HG03103 (cell line): ENCODE measurements around the gene WDR88.
A peak's percentile ranks its signal among the peaks of the same experiment; 100 is the strongest.
"Not testable (repeated sequence)": the region's sequence is repeated elsewhere in the genome, so short reads cannot be mapped to it uniquely, and the experiment has no call there.

ENCODE experiments used
- ATAC-seq: cut with Tn5 transposase; IDR thresholded peaks from one replicate; pipeline ENCODE4 v1.9.1; 2021; ENCODE audit warnings: low read depth; ENCODE audit not compliant: unreplicated experiment

The WDR88 gene

DNA sequence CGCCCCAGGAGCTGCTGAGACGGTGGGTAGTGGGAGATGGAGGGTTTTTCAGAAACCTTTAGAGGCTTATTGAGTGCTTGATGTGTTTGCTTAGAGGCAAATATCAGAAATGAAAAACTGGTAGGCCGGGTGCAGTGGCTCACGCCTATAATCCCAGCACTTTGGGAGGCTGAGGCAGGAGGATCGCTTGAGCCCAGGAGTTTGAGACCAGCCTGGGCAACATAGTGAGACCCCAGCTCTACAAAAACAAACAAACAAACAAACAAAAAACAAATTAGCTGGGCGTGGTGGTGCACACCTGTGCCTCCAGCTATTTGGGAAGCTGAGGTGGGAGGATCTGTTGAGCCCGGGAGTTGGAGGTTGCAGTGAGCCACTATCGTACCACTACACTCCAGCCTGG is 5.2 kb upstream of the WDR88 start:
- not testable (repeated sequence) for ATAC-seq

DNA sequence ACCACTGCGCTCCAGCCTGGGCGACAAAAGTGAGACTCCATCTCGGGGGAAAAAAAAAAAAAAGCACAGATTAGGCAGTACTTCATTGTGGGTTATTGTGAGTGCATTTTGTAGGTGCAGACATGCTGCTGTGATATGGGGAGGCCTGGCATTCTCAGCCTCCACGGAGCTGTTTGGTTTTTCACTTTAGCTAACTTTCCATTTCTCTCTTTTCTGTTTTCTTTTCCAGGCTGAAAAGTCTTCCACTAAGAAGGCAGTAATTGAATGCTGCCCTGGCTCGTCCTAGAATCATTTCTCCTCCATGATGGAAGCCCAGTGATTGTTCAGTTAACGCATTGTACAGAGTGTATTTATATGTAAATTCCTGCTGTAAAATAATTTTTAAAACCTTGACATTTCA is 2.0 kb upstream of the WDR88 start:
- ATAC-seq = no peak

DNA sequence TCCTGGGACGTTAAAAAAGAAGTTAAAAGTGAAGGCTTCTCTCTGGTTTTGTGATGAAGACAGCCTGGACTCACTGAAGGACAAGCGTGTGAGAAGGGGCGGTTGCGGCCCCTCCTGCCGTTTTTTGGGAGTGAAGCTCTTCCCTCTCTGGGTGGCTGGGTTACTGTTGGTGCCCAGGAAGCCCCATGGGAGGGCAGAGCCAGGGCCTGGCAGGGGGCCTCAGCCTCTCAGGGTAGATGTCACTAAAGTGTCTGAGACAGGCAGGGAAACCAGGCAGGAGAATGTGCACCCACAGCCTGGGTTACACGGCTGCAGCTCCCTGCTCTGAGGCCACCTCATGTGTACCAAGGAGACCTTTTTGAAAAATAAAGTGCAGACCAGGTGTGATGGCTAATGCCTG is 1.5 kb upstream of the WDR88 start:
- ATAC-seq = no peak

DNA sequence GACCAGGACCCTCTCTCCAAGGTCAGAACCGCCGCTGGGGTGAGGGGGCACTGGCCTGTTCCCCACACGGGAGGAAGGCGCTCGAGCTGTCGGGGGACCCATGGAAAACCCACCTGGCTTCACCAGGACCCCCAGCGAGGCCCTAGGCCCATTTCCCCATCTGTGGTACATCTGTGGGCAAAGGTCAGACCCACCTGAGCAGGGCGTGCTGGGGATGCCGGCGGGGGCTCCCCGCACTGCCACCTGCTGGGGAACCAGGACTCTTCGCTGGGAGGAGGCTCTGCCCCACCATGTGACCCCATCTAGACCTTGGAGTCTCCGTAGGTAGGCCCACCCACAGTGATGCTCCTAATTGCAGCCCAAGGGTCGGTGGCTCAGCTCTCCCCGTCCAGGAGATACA is 511 bp downstream of the WDR88 start:
- ATAC-seq = no peak

DNA sequence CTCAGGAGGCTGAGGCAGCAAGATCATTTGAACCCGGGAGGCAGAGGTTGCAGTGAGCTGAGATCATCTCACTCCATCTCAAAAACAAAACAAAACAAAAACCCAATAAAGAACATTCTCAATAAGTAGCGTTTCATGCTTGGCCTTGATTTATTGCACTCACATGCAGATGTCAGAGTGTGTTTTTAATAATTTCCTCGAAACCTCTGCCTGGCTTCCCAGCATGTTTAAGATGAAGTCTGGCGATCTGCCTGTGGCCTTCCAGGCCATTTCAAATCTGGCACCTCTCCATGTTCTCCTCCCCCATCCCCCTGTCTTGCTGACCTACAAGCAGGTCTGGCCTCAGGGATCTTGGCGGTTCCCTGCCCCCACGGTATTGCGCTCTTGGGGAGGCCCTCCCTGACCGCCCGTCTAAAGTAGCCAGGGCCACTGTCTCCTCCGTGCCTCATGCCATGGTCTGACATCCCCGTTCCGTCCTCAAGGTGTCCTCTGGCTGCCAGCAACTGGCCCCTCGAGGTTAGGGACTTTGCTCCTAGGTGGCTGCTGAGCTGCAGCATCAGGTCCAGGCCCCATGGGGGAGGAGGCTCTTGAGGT is 1.6 kb downstream of the WDR88 start:
- ATAC-seq = no peak

DNA sequence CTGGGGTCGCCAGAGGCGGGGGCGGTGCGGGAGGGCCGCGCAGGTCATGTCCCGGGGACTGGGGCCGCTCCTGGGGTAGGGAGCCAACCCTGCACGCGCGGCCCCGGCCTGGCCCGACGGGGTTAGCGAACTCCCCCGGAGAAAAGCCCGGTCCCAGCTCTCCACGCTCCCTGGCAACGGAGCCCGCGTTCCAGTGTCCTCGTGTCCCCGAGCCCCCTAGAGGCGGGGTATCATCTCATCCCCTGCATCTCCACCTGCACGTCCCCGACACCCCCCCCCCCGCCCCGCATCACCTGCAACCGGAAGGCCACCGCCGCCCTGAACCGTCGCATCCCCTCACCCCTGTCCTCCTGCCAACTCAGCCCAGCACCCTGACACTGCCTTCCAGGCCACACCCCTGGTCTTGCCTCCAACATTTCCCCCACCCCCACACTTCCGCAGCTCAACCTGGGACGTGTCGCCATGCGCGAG is 2.7 kb downstream of the WDR88 start:
- ATAC-seq = no peak

DNA sequence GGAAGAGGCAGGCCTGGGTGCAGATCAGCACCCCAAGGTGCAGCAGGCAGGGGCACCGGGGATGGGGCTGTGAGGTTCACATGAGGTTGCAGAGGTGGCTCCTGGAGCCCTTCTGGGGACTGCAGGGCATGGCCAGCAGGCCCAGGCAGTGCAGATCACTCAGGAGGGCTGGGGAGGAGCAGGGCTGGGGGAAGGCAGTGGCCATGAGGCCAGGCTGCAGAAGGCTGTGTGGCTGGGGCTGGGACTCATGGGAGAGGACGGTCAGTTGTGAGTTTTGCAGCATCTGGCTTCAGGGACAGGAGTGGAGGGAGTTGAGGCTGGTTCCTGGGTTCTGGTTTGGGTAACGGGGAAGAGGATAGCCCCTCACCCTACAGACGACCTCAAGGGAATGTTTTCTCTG is 7.3 kb downstream of the WDR88 start:
- no peak for ATAC-seq

DNA sequence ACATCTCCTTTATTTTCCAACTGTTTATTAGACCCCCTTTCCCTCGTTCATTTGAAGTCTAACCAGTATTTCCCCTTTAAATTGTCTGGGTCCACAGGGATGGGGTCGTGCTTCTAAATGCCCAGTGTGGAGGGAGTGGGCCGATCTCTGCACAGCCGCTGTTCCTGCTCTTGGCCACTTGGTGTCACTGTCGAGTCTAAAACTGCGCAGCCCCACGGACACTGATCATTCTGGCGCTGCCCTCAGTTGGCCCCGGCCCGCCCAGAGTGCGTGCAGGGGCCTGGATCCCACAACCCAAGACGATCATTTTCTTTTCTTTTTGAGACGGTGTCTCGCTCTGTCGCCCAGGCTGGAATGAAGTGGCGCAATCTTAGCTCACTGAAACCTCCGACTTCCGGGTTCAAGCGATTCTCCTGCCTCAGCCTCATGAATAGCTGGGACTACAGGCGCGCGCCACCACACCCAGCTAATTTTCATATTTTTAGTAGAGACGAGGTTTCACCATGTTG is 12.0 kb downstream of the WDR88 start:
- ATAC-seq = peak; percentile 65

DNA sequence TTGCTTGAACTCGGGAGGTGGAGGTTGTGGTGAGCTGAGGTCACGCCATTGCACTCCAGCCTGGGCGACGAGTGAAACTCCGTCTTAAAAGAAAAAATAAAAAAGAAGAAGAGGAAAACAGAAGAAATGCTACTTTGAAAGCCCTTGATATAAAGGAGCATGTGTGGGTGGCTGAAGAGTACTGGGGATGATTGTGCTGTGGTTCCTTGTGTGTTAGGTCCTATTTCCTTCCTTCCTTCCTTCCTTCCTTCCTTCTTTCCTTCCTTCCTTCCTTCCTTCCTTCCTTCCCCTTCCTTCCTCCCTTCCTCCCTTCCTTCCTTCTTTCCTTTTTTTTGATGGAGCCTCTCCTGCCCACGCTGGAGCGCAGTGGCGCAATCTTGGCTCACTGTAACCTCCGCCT is 14.3 kb downstream of the WDR88 start:
- no peak for ATAC-seq

DNA sequence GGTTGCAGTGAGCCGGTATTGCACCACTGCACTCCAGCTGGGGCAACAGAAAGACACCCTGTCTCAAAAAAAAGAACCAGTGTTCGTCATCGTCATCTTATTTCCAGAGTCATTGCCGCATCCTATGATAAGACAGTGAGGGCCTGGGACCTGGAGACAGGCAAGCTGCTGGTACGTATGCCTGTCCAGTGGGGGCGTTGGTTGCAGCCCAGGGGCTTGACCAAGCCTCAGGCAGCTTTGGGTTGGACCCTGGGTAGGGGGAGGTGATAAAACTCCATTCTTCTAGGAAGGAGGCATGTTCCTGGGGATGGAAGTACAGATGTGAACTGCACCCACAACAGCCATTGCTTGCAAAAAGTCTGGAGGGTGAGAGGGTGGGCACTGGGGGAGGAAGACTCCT is 15.6 kb downstream of the WDR88 start:
- ATAC-seq = no peak

DNA sequence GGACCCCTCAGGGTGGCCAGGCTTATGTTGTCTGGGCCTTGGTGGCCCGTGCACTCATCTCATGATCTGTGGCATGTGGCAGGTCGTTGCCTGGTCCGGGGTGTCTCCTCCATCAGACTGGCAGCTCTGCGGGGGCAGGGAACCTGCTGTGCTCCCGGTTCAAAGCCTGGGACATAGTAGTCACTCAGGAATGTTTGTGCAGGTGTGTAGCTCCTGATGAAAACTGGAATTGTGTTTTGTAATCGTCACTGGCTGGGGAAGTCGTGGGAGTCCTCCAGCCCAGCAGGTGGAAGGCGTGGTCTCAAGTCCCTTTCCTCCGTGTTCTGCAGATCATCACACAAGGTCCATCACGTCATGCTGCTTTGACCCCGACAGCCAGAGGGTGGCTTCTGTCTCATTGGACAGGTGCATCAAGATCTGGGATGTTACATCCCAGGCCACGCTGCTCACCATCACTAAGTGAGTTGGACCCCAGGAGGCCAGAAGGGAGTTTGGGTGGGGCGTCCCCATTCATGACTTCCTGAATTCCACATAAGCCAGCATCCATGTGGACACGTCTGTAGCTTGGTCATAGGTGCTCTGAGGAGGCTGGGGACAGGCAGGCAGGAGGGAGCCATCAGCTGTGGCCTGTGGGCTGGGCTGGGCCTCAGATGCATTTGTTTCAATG is 19.1 kb downstream of the WDR88 start:
- no peak for ATAC-seq

DNA sequence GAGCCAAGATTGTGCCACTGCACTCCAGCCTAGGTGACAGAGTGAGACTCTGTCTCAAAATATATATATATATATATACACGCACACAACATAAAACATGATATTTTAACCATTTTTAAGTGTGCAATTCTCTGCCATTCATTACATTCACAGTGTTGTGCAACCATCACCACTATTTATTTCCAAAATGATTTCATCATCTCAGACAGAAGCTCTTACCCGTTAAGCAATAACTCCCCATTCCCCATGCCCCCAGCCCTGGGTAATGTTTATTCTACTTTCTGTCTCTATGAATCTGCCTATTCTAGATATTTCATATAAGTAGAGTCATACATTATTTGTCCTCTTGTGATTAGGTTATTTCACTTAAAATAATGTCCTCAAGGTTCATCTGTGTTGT is 20.3 kb downstream of the WDR88 start:
- no peak for ATAC-seq

DNA sequence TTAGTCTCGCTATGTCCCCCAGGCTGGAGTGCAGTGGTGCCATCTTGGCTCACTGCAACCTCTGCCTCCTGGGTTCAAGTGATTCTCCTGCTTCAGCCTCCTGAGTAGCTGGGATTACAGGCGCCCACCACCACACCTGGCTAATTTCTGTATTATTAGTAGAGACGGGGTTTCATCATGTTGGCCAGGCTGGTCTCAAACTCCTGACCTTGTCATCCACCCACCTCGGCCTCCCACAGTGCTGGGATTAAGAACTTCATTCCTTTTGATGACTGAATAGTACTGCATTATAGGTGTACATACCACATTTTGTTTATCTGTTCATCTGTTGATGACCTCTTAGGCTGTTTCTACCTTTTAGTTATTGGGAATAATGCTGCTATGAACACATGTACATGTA is 20.7 kb downstream of the WDR88 start:
- not testable (repeated sequence) for ATAC-seq

DNA sequence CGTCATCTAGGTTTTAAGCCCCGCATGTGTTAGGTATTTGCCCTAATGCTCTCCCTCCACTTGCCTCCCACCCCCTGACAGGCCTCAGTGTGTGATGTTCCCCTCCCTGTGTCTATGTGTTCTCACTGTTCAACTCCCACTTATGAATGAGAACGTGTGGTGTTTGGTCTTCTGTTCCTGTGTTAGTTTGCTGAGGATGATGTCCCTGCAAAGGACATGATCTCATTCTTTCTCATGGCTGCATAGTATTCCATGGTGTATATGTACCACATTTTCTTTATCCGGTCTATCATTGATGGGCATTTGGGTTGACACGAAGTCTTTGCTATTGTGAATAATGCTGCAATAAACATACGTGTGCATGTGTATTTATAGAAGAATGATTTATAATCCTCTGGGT is 22.4 kb downstream of the WDR88 start:
- ATAC-seq = not testable (repeated sequence)

DNA sequence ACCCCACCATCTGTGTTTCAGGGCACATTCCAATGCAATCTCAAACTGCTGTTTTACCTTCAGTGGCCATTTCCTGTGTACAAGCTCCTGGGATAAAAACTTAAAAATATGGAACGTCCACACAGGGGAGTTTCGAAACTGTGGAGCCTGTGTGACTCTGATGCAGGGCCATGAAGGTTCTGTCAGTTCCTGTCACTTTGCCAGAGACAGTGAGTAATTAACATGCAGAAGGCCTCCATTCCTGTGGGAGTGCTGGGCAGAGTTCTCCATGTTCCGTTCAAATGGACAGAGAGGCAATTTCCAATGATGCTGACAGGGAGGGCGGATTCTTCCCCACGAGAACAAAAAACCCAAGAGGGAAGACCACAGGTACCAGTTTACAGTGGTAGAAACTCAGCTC is 24.4 kb downstream of the WDR88 start:
- ATAC-seq = no peak

DNA sequence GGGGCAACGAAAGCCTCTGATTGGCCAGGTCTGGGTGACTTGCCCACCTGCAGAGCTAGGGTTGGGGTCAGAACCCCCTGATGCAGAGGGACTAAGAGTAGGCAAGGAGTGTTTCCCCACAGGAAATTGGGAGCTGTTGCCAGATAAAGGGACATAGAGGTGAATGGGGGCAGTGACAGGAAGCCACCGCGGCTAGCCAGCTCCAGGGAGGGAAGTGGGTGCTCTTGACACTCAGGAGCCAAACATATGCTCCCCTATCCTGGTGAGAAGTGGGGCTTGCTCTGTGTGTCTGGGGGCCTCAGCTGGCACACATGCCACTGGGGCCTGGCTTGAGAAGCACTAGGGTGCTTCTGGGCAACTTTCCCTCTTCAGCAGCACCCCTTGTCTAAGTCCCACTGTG is 26.0 kb downstream of the WDR88 start:
- ATAC-seq = no peak

DNA sequence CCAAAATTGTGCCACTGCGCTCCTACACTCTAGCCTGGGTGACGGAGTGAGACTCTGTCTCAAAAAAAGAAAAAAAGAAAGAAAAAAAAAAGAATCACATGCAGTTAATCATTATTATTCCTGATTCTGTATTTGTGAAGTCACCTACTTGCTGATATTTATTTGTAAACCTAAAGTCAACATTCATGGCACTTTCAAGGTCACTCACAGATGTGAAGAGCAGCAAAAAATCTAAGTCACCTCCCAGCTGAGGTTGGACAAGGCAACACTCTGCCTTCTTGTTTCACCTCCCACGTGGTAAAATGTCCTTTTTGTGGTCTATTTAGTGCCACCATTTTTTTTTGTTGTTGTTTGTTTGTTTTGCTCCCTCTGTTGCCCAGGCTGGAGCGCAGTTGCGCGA is 26.5 kb downstream of the WDR88 start:
- ATAC-seq = no peak

DNA sequence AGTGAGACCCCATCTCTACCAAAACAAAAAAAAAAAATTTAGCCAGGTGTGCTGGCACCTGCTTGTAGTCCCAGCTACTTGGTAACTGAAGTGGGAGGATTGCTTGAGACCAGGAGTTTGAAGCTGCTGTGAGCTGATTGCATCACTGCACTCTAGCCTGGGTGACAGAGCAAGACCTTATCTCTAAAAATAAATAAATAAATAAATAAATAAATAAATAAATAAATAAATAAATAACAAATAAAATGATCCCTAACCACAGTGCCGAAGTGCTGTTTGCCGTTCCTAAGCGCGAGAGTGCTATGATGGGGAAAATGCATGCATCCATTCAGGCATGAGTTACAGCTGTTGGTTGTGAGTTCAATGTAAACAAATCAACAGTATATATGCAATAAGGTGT is 27.2 kb downstream of the WDR88 start:
- ATAC-seq = no peak

DNA sequence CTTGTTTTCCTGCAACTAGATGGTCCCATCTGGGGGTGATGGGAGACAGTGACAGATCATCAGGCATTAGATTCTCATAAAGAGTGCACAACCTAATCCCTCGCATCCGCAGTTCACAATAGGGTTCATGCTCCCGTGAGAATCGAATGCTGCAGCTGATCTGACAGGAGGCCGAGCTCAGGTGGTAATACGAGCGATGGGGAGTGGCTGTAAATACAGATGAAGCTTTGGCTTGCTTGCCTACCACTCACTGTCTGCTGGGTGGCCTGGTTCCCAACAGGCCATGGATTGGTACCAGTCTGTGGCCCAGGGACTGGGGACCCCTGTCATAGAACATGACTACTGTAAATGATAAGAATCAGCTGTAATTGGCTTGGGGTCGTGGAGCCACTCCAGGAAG is 28.0 kb downstream of the WDR88 start:
- ATAC-seq = no peak

DNA sequence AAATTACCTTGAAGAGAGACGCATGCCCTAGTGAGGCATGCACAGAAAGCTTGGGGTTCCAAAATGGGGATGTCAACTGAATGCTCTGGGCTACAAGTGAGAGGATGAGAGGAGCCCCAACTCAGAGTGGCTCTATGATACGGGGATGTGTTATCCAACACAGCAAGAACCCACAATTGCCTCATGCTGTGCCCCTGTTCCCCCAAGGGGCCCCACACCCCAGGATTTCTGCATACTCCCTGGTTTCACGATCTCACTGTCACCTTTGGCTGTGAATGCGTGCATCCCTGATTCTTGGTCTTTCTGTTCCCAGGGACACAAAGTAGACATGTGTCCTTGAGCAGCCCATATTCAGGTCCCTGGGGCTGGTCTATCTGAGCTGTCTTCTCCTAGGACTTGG is 29.3 kb downstream of the WDR88 start:
- ATAC-seq = no peak

DNA sequence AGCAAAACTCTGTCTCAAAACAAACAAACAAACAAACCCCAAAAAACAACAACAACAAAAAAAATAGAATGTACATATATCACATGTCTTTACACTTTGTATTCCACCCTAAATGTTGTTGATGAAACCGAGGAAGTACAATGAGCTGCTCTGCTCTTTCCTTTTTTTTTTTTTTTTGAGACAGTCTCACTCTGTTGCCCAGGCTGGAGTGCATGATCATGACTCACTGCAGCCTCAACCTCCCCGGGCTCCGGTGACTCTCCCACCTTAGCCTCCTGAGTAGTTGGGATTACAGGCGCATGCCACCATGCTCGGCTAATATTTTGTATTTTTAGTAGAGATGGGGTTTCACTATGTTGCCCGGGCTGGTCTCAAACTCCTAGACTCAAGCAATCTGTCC is 31.6 kb downstream of the WDR88 start:
- no peak for ATAC-seq

DNA sequence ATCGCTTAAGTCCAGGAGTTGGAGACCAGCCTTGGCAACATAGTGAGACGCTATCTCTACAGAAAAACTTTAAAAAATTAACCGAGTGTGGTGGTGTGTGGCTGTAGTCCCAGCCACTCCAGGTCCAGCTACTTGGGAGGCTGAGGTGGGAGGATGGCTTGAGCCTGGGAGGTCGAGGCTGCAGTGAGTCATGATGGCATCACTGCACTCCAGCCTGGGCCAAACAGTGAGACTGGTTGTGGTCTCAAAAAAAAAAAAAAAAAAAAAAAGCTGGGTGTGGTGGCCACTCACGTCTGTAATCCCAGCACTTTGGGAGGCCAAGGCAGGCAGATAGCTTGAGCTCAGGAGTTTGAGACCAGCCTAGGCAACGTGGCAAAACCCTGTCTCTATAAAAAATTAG is 34.1 kb downstream of the WDR88 start:
- ATAC-seq = not testable (repeated sequence)
